ENCODE measurements around the gene STRIP2.

STRIP2 gene

GRCh38 chr7:129498021-129498420, 63.8 kb downstream of the STRIP2 start:
- no peak overlapping the region for H3K9ac ChIP-seq
- no peak overlapping the region for H3K4me3 ChIP-seq (IDR thresholded peaks at IDR 0.05; ENCODE audit: insufficient read depth, low read depth, low read length)
- H3K27ac ChIP-seq = no peak overlapping the region
- H4K20me1 ChIP-seq (ENCODE audit: insufficient read depth) = no peaks in the 10 kb centered on the region
- no peak overlapping the region for H3K4me2 ChIP-seq
- H3K36me3 ChIP-seq (ENCODE audit: insufficient read depth) = no peaks in the 10 kb centered on the region
- no peaks in the 10 kb centered on the region for H3K27me3 ChIP-seq (ENCODE audit: insufficient read depth, low read depth)
- no peak overlapping the region for H2AFZ ChIP-seq (ENCODE audit: low read depth)
- H3K79me2 ChIP-seq (ENCODE audit: insufficient read depth, low read depth) = no peaks in the 10 kb centered on the region
- H3K4me1 ChIP-seq (ENCODE audit: low read depth, poor library complexity, severe bottlenecking) = peaks cover 7% of the 10 kb centered on the region
- TF ChIP-seq CTCF (conservative IDR thresholded peaks at IDR 0.05; ENCODE audit: low read depth, low read length) = no peak

GRCh38 chr7:129499999-129500398, 65.8 kb downstream of the STRIP2 start:
- Histone ChIP-seq H3K79me2 (ENCODE audit: insufficient read depth, low read depth) (no peaks in the 10 kb centered on the region), H2AFZ (ENCODE audit: low read depth) (no peak overlapping the region), H3K4me2 (no peak overlapping the region), H4K20me1 (ENCODE audit: insufficient read depth) (no peaks in the 10 kb centered on the region), H3K27ac (no peak overlapping the region), H3K4me3 (IDR thresholded peaks at IDR 0.05; ENCODE audit: insufficient read depth, low read depth, low read length) (no peak overlapping the region), H3K27me3 (ENCODE audit: insufficient read depth, low read depth) (no peaks in the 10 kb centered on the region), H3K36me3 (ENCODE audit: insufficient read depth) (no peaks in the 10 kb centered on the region), H3K9ac (no peak overlapping the region), H3K4me1 (ENCODE audit: low read depth, poor library complexity, severe bottlenecking) (peaks cover 7% of the 10 kb centered on the region)
- TF ChIP-seq CTCF (conservative IDR thresholded peaks at IDR 0.05; ENCODE audit: low read depth, low read length) = no peak

- no peaks in the 10 kb centered on the region for H4K20me1 ChIP-seq (ENCODE audit: insufficient read depth)
These were observed 67.8 kb downstream of the STRIP2 start, which contains the start of gene SMKR1 for GRCh38 chr7:129501760-129502707. Gene SMKR1, plus strand, starts transcription at chr7:129502531. Its CDS starts 294 bp downstream, at chr7:129502825.

More at GRCh38 chr7:129501760-129502707, 67.8 kb downstream of the STRIP2 start, which contains the start of gene SMKR1:
- peaks cover 7% of the 10 kb centered on the region for H3K4me1 ChIP-seq (ENCODE audit: low read depth, poor library complexity, severe bottlenecking)
- H3K4me3 ChIP-seq (IDR thresholded peaks at IDR 0.05; ENCODE audit: insufficient read depth, low read depth, low read length) = no peak within 1 kb of the TSS
- peak within 1 kb of the TSS; percentile 80 for H3K4me2 ChIP-seq
- H3K9ac ChIP-seq = peak within 1 kb of the TSS; percentile 67; the same call in 1 of the 2 replicates
- H3K36me3 ChIP-seq (ENCODE audit: insufficient read depth) = no peaks in the 10 kb centered on the region
- TF ChIP-seq CTCF (conservative IDR thresholded peaks at IDR 0.05; ENCODE audit: low read depth, low read length) = no peak
- peak within 1 kb of the TSS; percentile 99 for H2AFZ ChIP-seq (ENCODE audit: low read depth)
- no peak within 1 kb of the TSS; the same call in 1 of the 2 replicates for H3K27ac ChIP-seq
- no peaks in the 10 kb centered on the region for H3K79me2 ChIP-seq (ENCODE audit: insufficient read depth, low read depth)
- H3K27me3 ChIP-seq (ENCODE audit: insufficient read depth, low read depth) = no peaks in the 10 kb centered on the region
